ACHN (cell line): ENCODE data around the gene MCFD2.
A peak's percentile ranks its signal among the peaks of the same experiment; 100 is the strongest.

ENCODE experiments used
- DNase-seq: peaks from one replicate; pipeline ENCODE4 v3.0.0-alpha.2; 2015
- in situ Hi-C: cut with HindIII; loops from 2 replicates; pipeline ENCODE4 v1.10.0; 2017; ENCODE audit warnings: low sequenced_read_pairs, low pct_ligation_motif_present, low pct_unique_long_range_greater_than_20kb

The MCFD2 gene

GRCh38 chr2:46915281-46915810, at the start of gene MCFD2:
Gene MCFD2, minus strand, starts transcription at chr2:46915806. Its CDS starts 6,635 bp downstream, at chr2:46909171.
- no peak for DNase-seq

GRCh38 chr2:46964835-46965560, 49.4 kb upstream of the MCFD2 start:
- in situ Hi-C loops: no loop called here
- peak; percentile 37 for DNase-seq

More at GRCh38 chr2:46915281-46915810, at the start of gene MCFD2:
- in situ Hi-C loops: no loop called here

- in situ Hi-C loops: no loop called here
- no peak for DNase-seq
Observed at GRCh38 chr2:46963941-46964673, 48.5 kb upstream of the MCFD2 start.

- in situ Hi-C loops: no loop called here
- no peak for DNase-seq
Observed at GRCh38 chr2:46963210-46963609, 47.6 kb upstream of the MCFD2 start.

- in situ Hi-C loops: no loop called here
- DNase-seq: no peak
Observed at GRCh38 chr2:46962751-46963150, 47.1 kb upstream of the MCFD2 start.

GRCh38 chr2:46960618-46961017, 45.0 kb upstream of the MCFD2 start:
- DNase-seq: no peak
- in situ Hi-C loops: no loop called here

- no peak for DNase-seq
- in situ Hi-C loops: no loop called here
Observed at GRCh38 chr2:46958431-46959017, 42.9 kb upstream of the MCFD2 start.

GRCh38 chr2:46956981-46957531, 41.5 kb upstream of the MCFD2 start:
- DNase-seq: no peak
- in situ Hi-C loops: no loop called here

GRCh38 chr2:46955764-46956163, 40.2 kb upstream of the MCFD2 start:
- no peak for DNase-seq
- in situ Hi-C loops: no loop called here

GRCh38 chr2:46954951-46955571, 39.5 kb upstream of the MCFD2 start:
- DNase-seq: peak; percentile 98
- in situ Hi-C loops: no loop called here

GRCh38 chr2:46952171-46952570, 36.6 kb upstream of the MCFD2 start:
- in situ Hi-C loops: no loop called here
- no peak for DNase-seq

- in situ Hi-C loops: no loop called here
- no peak for DNase-seq
Observed at GRCh38 chr2:46951290-46952064, 35.9 kb upstream of the MCFD2 start.

GRCh38 chr2:46950314-46950713, 34.7 kb upstream of the MCFD2 start:
- in situ Hi-C loops: no loop called here
- DNase-seq: no peak

- in situ Hi-C loops: no loop called here
- DNase-seq: no peak
Observed at GRCh38 chr2:46947841-46948240, 32.2 kb upstream of the MCFD2 start.

- DNase-seq: no peak
- in situ Hi-C loops: no loop called here
Observed at GRCh38 chr2:46945671-46946070, 30.1 kb upstream of the MCFD2 start.

GRCh38 chr2:46943881-46944798, 28.5 kb upstream of the MCFD2 start:
- no peak for DNase-seq
- in situ Hi-C loops: no loop called here
